ENCODE results near the gene PIRT.
A peak's percentile ranks its signal among the peaks of the same experiment; 100 is the strongest.

DNA sequence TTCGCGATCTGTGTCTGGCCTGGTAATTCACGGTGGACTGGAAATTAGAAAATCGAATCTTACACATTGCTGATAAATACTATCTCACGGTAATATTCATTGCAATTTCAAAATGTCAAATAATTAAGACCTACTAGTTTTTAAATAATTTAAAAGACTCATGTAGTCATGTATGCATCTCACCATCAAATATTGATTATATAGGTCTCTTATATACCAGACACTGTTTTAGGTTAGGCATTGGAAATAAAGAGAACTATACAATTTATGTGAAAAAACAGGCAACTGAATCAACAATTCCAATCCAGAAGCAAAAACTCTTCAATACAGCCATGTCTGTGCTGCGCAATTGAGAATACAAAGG, 7.5 kb upstream of the PIRT start:
- TF ChIP-seq, protein P1, sequence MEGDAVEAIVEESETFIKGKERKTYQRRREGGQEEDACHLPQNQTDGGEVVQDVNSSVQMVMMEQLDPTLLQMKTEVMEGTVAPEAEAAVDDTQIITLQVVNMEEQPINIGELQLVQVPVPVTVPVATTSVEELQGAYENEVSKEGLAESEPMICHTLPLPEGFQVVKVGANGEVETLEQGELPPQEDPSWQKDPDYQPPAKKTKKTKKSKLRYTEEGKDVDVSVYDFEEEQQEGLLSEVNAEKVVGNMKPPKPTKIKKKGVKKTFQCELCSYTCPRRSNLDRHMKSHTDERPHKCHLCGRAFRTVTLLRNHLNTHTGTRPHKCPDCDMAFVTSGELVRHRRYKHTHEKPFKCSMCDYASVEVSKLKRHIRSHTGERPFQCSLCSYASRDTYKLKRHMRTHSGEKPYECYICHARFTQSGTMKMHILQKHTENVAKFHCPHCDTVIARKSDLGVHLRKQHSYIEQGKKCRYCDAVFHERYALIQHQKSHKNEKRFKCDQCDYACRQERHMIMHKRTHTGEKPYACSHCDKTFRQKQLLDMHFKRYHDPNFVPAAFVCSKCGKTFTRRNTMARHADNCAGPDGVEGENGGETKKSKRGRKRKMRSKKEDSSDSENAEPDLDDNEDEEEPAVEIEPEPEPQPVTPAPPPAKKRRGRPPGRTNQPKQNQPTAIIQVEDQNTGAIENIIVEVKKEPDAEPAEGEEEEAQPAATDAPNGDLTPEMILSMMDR (IDR thresholded peaks at IDR 0.05), result peak in 1 of 2 donors; percentile 9
- no peak for TF ChIP-seq POLR2AphosphoS5 (IDR thresholded peaks at IDR 0.05)
- TF ChIP-seq POLR2A (IDR thresholded peaks at IDR 0.05), result no peak
- TF ChIP-seq EP300 (IDR thresholded peaks at IDR 0.05), result no peak
